OCI-M1 (cell line): ENCODE data around the gene CFAP221.

ENCODE experiments used
- DNase-seq: peaks from one replicate; lab custom pipeline; 2025; lab: John Stamatoyannopoulos, UW

CFAP221 gene

DNA sequence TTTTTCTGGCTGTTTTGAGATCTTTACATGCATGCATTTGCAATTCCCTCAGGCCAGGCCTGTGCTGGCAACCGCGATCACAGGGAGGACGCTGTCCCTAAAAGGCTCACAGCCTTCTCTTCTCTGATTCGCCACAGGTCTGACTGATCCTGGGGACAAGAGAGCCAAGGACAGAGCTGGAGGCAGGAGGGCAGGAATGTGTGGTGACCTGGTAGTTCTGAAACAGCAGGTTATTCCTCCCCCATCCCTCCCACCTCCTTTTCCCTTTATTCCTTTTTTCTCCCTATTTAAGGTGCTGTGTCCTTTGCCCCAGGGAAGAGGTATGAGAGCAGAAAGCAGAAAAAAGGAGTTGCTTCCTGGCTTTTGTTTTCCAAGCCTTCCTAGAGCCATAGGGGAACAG is 156.6 kb downstream of the CFAP221 start:
- DNase-seq, result no peak

GRCh38 chr2:119701352-119701751 is 157.1 kb downstream of the CFAP221 start:
- DNase-seq, result no peak

DNA sequence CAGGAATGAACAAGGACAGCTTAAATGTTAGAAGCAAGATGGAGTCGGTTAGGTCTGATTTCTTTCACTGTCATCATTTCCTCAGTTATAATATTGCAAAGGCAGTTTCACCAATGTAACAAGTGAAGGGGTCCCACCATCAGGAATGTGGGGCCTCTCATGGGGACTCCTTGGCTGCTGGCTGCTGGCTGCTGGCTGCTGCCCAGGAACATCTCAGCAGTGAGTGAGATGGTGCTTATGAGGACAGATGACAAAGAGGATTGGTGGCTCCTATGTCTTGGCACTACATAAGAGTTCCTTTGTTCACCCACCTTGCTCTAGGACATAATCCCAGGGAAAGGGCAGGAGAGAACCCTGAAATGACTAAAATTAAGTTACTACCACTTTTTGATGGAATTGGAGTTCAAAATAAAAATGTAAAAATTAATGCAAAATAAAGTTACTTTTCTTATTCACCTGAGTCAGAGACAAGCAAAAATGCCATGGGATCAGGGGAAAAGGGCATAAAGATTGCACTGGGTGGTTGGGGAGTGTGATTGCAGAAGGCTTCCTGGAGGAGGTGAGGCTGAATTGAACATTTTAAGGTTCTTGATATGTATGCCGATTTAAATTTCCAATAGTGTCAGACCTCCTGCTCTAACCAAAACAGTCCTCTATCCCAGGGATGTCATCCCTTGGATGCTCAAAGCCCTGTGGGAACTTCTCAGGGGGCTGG is 158.1 kb downstream of the CFAP221 start:
- no peak for DNase-seq

DNA sequence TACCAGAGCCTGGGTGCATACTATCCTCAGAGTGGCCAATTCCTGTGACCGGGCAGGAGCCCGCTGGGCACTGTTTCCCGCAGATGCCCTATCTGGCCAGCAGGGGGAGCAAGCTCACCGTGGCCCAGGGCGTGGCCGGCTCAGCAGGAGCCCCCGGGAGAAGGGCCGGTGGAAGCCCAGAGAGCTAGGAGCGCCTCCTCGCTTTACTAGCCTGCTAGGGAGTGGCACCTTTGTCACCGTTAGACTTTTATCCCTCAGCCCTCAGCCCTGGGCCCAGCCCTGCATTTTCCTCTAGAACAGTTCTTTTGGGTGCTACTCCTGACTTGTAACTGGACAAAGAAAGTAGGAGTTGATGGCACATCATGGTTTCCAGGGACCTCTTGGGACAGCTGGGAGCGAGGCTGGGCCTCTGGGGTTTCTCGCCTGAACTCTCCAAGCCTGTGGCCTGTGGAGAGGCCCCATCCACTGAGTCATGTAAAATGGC is 158.7 kb downstream of the CFAP221 start:
- DNase-seq, result peak; percentile 80

DNA sequence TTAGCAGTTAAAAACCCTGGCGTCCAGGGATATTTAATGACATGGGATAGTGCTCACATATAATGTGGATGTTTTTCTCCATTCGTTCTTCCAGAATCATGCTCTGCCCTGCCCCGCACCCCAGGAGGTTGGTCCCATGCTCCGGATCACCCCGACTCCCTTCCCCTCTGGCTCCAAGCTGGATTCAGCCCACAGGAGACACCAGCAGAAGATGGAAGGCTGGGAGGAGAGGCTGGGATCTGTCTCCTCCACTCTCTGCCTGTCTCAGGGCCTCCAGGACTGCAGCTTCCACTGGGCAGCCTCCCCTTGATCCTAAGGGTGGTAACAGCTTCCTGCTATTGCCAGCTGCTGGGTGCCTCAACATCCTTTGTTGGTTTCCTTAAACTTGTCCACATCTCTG is 159.3 kb downstream of the CFAP221 start:
- DNase-seq, result no peak

DNA sequence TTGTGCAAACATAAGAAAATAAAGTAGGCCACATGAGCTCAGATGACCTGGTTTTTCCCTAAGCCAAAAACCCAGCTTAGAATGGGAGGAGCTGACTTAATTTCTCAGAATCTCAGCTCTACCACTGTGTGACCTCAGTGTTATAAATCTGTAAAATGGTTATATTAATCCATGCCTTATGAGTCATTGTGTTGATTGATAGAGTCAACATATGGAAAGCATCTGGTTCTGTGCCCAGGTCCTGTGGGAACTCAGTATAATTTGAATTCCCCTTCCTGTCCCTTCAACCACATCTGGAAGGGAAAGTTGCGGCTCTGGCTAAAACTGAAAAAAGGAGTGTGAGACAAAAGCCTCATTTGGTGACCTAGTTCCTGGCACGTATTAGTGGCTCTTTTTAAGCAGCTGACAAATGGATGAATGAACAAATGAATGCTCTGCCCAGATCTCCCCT is 160.4 kb downstream of the CFAP221 start:
- no peak for DNase-seq

GRCh38 chr2:119706221-119706620 is 162.0 kb downstream of the CFAP221 start:
- no peak for DNase-seq
